Measurements from ENCODE around the gene CEP57L1. TPM values are rescaled to one million over a fixed set of nuclear protein-coding genes. Genes with fewer than 3 reads are reported as not detected.
"Not testable (repeated sequence)": the region's sequence is repeated elsewhere in the genome, so short reads cannot be mapped to it uniquely, and the experiment has no call there.

CEP57L1 gene
- total RNA-seq, 1 donor from 2014 or later = 59.7 TPM

GRCh38 chr6:109167562-109167961, 72.3 kb downstream of the CEP57L1 start:
- no peak for DNase-seq (ENCODE audit: low spot score)

- no peak for DNase-seq (ENCODE audit: low spot score)
These were observed 75.0 kb downstream of the CEP57L1 start for GRCh38 chr6:109170333-109170732.

DNA sequence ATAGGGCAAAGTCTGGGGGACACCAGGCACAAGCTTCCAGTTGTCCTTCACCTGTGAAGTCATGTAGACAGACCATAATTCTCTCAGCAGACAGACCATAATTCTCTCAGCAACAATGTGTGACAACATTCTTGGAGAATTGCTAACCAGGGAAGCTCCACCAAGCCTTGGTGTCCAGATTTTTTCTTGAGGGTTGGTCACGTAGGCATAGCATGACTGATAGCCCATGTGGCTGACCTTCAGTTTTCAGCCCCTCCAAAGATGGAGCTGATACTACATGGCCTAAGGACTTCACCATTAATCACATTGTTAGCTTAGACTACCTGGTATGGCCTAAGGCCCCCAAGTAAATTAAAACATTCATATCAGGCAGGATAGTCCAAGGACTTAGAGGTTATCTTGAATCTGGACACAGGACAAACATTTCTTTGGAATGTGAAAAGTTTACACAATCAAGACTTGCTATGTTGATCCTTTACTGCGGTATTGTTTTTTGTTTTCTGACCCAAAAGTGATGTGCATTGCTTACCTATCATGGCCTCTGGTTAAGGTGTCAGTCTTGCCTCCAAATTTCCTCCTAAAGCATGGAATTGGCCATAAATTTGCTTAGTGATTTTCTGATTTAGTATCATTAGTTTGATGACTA, 76.9 kb downstream of the CEP57L1 start:
- no peak for DNase-seq (ENCODE audit: low spot score)

DNA sequence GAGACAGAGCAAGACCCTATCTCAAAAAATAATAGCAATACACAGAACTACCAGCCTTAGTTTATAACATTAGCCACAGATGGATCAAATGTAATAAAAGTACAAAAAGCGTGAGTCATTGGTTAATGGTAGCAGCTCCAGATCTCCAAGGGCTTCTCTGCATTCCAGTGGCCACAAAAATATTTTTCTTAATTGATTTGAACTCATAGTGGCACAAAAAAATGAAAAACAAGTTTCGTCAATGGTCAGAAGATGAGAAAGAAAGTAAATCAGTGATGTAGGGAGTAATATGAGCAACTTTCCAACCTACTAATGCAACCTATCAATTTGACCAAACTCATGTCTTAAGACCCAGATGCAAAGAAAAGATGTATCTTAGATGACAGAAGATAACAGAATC, 79.6 kb downstream of the CEP57L1 start:
- DNase-seq (ENCODE audit: low spot score) = no peak

DNA sequence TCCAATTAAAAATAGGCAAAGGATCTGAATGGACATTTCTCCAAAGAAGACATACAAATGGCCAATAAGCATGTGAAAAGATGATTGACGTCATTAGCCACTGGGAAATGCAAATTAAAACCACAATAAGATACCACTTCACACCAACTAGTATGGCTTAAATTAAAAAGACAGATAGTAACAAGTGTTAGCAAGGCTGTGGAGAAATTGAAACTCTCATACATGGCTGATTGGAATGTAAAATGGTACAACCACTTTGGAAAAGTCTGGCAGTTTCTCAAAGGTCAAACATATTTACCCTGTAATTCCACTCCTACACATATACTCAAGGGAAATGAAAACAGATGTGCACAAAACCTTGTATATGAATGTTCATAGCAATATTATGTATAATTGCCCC, 83.6 kb downstream of the CEP57L1 start:
- no peak for DNase-seq (ENCODE audit: low spot score)

DNA sequence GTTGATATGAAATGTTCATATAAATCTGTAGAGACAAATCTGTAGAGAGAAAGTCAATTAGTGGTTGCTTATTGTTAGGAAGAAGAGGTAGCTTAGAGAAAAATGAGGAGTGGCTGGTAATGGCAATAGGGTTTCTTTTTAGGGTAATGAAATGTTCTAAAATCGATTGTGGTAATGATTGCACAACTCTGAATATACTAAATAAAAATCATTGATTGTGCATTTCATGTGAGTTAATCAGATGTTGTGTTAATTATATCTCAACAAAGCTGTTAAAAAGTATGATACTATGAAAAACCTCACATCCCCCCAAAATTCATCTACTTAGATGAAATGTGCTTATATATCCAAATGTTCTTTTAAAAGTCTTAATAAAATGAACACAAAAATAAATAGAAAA, 84.2 kb downstream of the CEP57L1 start:
- DNase-seq (ENCODE audit: low spot score) = no peak

GRCh38 chr6:109182578-109182977, 87.3 kb downstream of the CEP57L1 start:
- DNase-seq (ENCODE audit: low spot score) = no peak

GRCh38 chr6:109183109-109183650, 87.9 kb downstream of the CEP57L1 start:
- no peak for DNase-seq (ENCODE audit: low spot score)

DNA sequence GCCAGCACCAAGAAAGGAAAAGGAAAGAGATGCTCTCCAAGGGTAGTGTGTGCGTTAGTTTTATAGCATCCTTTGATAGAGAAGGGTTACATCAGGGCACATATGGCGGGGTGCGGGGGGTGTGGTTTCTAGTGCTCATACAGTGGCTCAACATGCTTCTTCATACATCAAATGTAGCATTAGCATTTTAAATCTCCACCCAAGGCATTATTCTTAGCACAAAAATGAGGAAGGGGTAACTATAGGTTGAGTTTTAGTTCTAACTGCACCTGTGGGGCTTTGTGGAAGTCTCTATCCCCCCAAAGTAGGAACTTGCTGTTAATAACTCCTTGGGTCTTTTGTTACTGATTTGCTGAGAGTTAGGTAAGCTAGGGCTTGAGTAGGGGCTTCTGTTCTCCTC, 89.3 kb downstream of the CEP57L1 start:
- DNase-seq (ENCODE audit: low spot score) = no peak

- no peak for DNase-seq (ENCODE audit: low spot score)
These were observed 90.7 kb downstream of the CEP57L1 start for GRCh38 chr6:109186012-109186411.

DNA sequence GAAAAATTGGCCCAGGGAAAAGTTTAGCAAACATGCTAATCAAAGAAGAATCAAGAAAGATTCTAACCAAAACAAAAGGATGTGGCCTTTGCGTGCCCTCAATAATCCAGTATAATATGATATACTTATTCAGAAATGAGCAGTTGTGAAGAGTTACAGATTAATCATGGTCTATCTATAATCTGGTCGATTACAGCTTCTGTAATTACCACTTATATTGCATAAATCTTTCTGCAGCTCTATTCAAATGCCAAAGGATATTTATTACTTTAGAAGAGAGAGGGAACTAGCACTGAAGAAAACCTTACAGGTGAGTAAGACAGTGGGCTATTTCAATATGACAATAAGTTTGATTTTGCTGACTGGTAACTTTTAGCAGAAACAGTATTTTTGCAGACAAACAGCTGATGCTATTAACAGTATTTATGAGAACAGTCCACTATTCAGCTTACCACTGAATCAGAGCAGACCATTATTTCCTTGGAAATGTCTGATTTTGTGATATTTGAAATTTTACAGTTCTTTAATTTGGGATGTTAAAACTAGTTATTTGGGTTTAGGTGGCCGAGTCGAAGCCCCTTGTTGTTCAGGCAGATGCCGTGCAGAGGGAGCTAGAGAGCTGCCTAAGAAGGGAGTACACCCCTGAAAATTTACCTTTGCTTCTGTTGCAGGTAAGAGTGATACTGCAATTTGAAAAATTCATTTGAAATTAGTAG, 92.2 kb downstream of the CEP57L1 start:
- DNase-seq (ENCODE audit: low spot score) = peak; percentile 34

GRCh38 chr6:109188115-109188411, 92.8 kb downstream of the CEP57L1 start:
- DNase-seq (ENCODE audit: low spot score) = no peak

DNA sequence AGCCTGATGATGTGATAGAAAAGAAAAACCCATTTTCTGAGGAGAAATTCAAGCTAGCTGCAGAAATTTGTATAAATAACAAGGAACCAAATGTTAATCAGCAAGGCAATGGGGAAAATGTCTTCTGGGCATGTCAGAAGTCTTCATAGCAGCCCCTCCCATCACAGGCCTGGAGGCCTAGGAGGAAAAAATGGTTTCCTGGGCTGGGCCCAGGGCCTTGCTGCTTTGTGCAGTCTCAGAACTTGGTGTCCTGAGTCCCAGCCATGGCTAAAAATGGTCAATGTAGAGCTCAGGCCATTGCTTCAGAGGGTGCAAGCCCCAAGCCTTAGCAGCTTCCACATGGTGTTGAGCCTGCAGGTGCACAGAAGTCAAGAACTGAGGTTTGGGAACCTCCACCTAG, 96.1 kb downstream of the CEP57L1 start:
- DNase-seq (ENCODE audit: low spot score) = not testable (repeated sequence)

GRCh38 chr6:109192865-109193264, 97.6 kb downstream of the CEP57L1 start:
- no peak for DNase-seq (ENCODE audit: low spot score)

GRCh38 chr6:109194880-109195279, 99.6 kb downstream of the CEP57L1 start:
- DNase-seq (ENCODE audit: low spot score) = no peak

DNA sequence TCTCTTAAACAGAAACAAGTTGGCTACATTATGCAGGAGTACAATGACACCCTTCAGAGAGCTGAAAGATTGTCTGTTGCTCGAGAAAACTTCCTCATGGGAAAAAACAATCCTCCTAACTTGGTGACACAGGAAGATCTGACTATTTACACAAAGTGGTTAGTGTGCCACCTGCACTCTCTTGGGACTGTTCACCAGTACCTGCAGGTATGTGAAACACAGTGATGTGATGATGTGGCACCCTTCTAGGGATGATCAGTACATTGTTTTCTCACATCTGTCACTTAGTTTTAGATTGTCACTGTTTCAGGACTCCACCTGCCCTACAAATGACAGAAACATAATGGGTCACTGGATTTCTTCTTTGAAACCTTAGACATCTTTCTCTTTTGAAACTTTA, 101.8 kb downstream of the CEP57L1 start:
- DNase-seq (ENCODE audit: low spot score) = no peak

GRCh38 chr6:109202409-109203264, 107.3 kb downstream of the CEP57L1 start:
- DNase-seq (ENCODE audit: low spot score) = no peak

DNA sequence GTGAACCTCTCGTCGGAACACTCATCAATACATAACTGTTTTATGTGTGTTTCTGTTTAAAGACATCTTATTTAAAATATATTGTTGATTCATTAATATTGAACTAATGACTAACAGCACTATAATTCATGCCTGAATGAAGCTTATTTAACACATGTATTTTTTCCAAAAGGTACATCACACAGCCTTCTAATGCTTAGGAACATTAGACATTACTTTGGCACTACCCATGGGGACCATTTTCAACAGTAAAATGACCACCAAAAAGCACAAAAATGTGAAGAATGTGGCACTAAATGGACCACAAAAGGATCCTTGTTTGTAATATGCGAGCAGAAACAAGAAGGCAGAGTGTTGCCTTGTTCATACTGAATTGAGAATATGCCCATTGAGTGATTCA, 109.2 kb downstream of the CEP57L1 start:
- no peak for DNase-seq (ENCODE audit: low spot score)

GRCh38 chr6:109212683-109213082, 117.4 kb downstream of the CEP57L1 start:
- DNase-seq (ENCODE audit: low spot score) = no peak

Measured in umbilical cord (tissue), 2 donors.